GM06990 (cell line): Measurements from ENCODE around the gene FAM110A.

Source experiments
- DNase-seq: peaks from one replicate; pipeline ENCODE4 v3.0.0-alpha.2; 2011; ENCODE audit not compliant: insufficient read length; ENCODE audit errors: extremely low read depth
- H3K27me3 ChIP-seq: replicated peaks from 2 replicates; pipeline ENCODE4 v1.6.0; 2011; ENCODE audit warnings: low read length; ENCODE audit not compliant: control insufficient read depth, insufficient read depth
- H3K36me3 ChIP-seq: 2 replicates; pipeline ENCODE4 v1.5.1; 2011; ENCODE audit warnings: low read length; ENCODE audit not compliant: control insufficient read depth, insufficient read depth
- H3K4me3 ChIP-seq: replicated peaks from 2 replicates; pipeline ENCODE4 v1.5.1; 2011; ENCODE audit warnings: low read depth, mild to moderate bottlenecking, control low read depth, low read length
- CTCF ChIP-seq: IDR thresholded peaks from 2 replicates; pipeline ENCODE4 v1.5.1; 2011; ENCODE audit warnings: low read length, control low read depth, mild to moderate bottlenecking, inconsistent platforms; ENCODE audit not compliant: insufficient read depth, poor library complexity, severe bottlenecking

The FAM110A gene

GRCh38 chr20:843912-844311 is 10.4 kb downstream of the FAM110A start:
- H3K4me3 ChIP-seq = no peak overlapping the region
- no peak for DNase-seq
- no peaks in the 10 kb centered on the region for H3K27me3 ChIP-seq
- TF ChIP-seq CTCF = no peak
- H3K36me3 ChIP-seq = peaks cover 3% of the 10 kb centered on the region

- H3K27me3 ChIP-seq = no peaks in the 10 kb centered on the region
- TF ChIP-seq CTCF = no peak
- H3K4me3 ChIP-seq = peak overlapping the region; percentile 58
- peak; percentile 83 for DNase-seq
- peaks cover 3% of the 10 kb centered on the region for H3K36me3 ChIP-seq
Measured at GRCh38 chr20:844473-845225, 11.1 kb downstream of the FAM110A start.

GRCh38 chr20:845226-845868 is 11.8 kb downstream of the FAM110A start:
- no peak for TF ChIP-seq CTCF
- H3K36me3 ChIP-seq = peaks cover 3% of the 10 kb centered on the region
- H3K27me3 ChIP-seq = no peaks in the 10 kb centered on the region
- DNase-seq = no peak
- H3K4me3 ChIP-seq = no peak overlapping the region

GRCh38 chr20:845941-846893 is 12.7 kb downstream of the FAM110A start:
- Histone ChIP-seq H3K36me3 (peaks cover 3% of the 10 kb centered on the region), H3K27me3 (no peaks in the 10 kb centered on the region), H3K4me3 (no peak overlapping the region)
- TF ChIP-seq CTCF = no peak
- DNase-seq = no peak

- no peaks in the 10 kb centered on the region for H3K27me3 ChIP-seq
- TF ChIP-seq CTCF = no peak
- DNase-seq = peak; percentile 77
- H3K4me3 ChIP-seq = no peak overlapping the region
- peaks cover 3% of the 10 kb centered on the region for H3K36me3 ChIP-seq
Measured at GRCh38 chr20:846894-847278, 13.4 kb downstream of the FAM110A start.
